Activated naive CD8-positive, alpha-beta T cell (primary cell): Measurements from ENCODE around the gene SELENBP1.
A peak's percentile ranks its signal among the peaks of the same experiment; 100 is the strongest.

ENCODE experiments used
- H3K27ac Mint-ChIP-seq: one replicate; pipeline ENCODE4 v1.8.0; 2021; ENCODE audit warnings: mixed read lengths
- H3K27me3 Mint-ChIP-seq: one replicate; pipeline ENCODE4 v1.8.0; 2021; ENCODE audit warnings: mixed read lengths
- H3K36me3 Mint-ChIP-seq: one replicate; pipeline ENCODE4 v1.8.0; 2021; ENCODE audit warnings: mixed read lengths
- H3K4me1 Mint-ChIP-seq: one replicate; pipeline ENCODE4 v1.8.0; 2021; ENCODE audit warnings: low read depth, mixed read lengths
- H3K4me3 Mint-ChIP-seq: one replicate; pipeline ENCODE4 v1.8.0; 2021; ENCODE audit warnings: mild to moderate bottlenecking, mixed read lengths
- H3K9me3 Mint-ChIP-seq: one replicate; pipeline ENCODE4 v1.8.0; 2021; ENCODE audit warnings: low read depth, mixed read lengths

The SELENBP1 gene

DNA sequence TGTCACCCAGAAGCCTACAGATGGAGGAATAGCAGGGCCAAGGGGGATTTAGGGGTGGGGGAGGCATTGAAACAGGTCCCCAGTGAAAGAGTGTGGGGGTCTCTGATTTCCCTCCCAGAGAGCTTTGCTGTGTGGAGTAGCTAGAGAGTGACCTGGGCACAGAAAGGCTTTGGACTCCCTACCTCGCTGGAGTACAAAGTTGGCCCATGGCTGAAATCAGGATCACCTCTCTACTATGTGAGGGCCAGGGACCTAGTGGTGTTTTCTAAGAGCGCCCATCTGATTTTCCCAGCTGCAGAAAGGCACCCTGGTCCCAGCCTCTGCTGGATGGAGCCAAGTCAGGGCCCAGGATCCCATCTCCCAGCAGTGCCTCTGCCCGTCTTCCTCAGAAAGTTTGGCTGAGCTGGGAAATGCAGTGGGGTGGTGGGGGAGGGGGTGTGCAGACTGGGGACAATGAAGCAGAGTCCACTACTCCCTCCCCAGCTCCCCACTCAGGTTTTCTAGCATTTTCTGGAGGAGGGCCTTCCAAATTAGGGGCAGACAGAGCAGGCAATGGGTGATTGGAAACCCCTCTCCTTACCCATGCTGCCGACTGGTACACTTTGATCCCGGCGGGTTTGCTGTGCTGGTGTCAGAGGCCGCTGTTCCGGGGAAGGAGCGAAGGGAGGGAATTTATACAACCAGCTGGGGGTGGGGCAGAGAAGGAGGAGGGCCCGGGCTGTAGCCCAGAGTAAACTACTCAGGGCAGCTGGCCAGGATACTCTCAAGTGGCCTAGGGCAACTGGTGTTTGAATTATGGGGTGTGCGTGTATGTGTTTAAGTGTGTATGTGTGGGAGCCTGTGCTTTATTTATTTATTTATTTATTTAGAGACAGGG is at the start of gene SELENBP1:
Gene SELENBP1, minus strand, starts transcription at position 648 of the 877 bp plus-strand sequence. Its CDS starts 64 bp downstream, at position 584.
- Mint-ChIP-seq H3K4me3 (no peak within 1 kb of the TSS), H3K27ac (no peak within 1 kb of the TSS), H3K4me1 (no peaks in the 10 kb centered on the region), H3K9me3 (no peaks in the 10 kb centered on the region), H3K36me3 (no peaks in the 10 kb centered on the region), H3K27me3 (no peaks in the 10 kb centered on the region)

GRCh38 chr1:151419819-151420218 is 47.3 kb upstream of the SELENBP1 start:
- H3K36me3 Mint-ChIP-seq: peaks cover 3% of the 10 kb centered on the region
- no peaks in the 10 kb centered on the region for H3K9me3 Mint-ChIP-seq
- no peak overlapping the region for H3K4me3 Mint-ChIP-seq
- H3K4me1 Mint-ChIP-seq: no peaks in the 10 kb centered on the region
- peak overlapping the region; percentile 23 for H3K27ac Mint-ChIP-seq
- H3K27me3 Mint-ChIP-seq: no peaks in the 10 kb centered on the region

DNA sequence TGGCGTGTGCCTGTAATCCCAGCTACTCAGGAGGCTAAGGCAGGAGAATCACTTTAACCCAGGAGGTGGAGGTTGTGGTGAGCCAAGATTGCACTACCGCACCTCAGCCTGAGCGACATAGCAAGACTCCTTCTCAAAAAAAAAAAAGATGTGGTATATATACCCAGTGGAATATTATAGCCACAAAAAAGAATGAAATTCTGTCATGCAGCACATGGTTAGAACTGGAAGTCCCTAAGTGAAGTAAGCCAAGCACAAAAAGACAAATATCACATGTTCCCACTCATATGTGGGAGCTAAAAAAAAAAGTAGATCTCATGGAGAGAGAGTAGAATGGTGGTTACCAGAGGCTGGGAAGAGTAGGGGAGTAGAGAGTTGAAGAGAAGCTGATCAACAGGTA is 45.6 kb upstream of the SELENBP1 start:
- H3K4me3 Mint-ChIP-seq: no peak overlapping the region
- no peak overlapping the region for H3K27ac Mint-ChIP-seq
- H3K9me3 Mint-ChIP-seq: no peaks in the 10 kb centered on the region
- no peaks in the 10 kb centered on the region for H3K27me3 Mint-ChIP-seq
- H3K4me1 Mint-ChIP-seq: no peaks in the 10 kb centered on the region
- peaks cover 4% of the 10 kb centered on the region for H3K36me3 Mint-ChIP-seq

DNA sequence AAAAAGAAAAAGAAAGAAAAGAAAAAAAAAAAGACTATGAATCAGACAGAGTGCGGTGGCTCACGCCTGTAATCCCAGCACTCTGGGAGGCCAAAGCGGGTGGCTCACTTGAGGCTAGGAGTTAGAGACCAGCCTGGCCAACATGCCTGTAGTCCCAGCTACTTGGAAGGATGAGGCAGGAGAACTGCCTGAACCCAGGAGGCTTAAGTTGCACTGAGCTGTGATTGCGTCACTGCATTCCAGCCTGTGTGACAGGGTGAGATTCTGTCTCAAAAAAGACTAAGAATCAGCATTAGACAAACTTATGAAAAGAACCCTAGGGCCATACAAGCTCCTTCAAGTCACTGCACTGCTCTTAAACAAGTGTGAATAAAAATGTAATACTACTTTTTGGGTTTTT is 43.7 kb upstream of the SELENBP1 start:
- no peaks in the 10 kb centered on the region for H3K9me3 Mint-ChIP-seq
- H3K36me3 Mint-ChIP-seq: peaks cover 6% of the 10 kb centered on the region
- H3K4me1 Mint-ChIP-seq: no peaks in the 10 kb centered on the region
- no peak overlapping the region for H3K4me3 Mint-ChIP-seq
- H3K27ac Mint-ChIP-seq: no peak overlapping the region
- no peaks in the 10 kb centered on the region for H3K27me3 Mint-ChIP-seq

DNA sequence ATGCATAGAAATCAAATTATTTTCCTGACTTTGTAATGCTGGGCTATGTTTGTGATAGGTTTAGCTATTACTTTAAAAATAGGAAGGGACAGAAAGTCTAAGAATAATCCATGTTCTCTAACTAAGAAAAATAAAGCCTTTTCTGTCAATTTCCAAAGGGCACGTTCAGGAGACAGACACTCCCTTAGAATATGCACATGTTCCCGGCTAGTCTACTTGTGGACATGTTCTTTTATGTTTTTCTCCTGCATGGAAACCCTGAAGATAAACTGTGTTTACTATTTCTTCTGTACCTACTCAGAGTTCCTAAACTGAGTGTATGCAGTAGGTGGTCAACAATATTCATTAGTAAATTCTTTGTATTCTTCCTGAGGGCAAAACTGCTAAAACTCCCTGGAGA is 39.4 kb upstream of the SELENBP1 start:
- Mint-ChIP-seq H3K36me3 (peaks cover 12% of the 10 kb centered on the region), H3K4me3 (no peak overlapping the region), H3K4me1 (no peaks in the 10 kb centered on the region), H3K27me3 (no peaks in the 10 kb centered on the region), H3K27ac (no peak overlapping the region), H3K9me3 (no peaks in the 10 kb centered on the region)

DNA sequence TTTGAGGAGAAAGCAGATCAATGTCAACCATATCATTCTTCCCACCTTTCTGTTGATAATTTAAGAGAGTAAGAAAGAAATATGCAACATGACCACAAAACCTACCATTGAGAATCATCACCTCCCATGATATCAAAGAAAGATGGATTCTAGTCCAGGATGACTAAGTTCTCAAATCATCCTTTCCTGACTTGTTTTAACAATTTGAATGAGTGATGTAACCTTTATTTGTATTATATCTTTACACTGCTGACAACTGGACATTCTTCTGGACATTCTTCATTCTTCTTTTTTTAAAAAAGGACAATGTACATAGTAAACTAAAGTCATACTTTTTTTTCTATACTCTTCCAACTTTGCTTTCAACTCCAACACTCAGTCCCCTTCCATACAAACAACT is 36.4 kb upstream of the SELENBP1 start:
- peak overlapping the region; percentile 18 for H3K27ac Mint-ChIP-seq
- H3K36me3 Mint-ChIP-seq: peaks cover 8% of the 10 kb centered on the region
- H3K4me1 Mint-ChIP-seq: no peaks in the 10 kb centered on the region
- H3K4me3 Mint-ChIP-seq: no peak overlapping the region
- no peaks in the 10 kb centered on the region for H3K27me3 Mint-ChIP-seq
- H3K9me3 Mint-ChIP-seq: no peaks in the 10 kb centered on the region

GRCh38 chr1:151407304-151407703 is 34.8 kb upstream of the SELENBP1 start:
- H3K27ac Mint-ChIP-seq: no peak overlapping the region
- no peaks in the 10 kb centered on the region for H3K9me3 Mint-ChIP-seq
- peaks cover 6% of the 10 kb centered on the region for H3K36me3 Mint-ChIP-seq
- no peaks in the 10 kb centered on the region for H3K27me3 Mint-ChIP-seq
- peaks cover 4% of the 10 kb centered on the region for H3K4me1 Mint-ChIP-seq
- H3K4me3 Mint-ChIP-seq: no peak overlapping the region

DNA sequence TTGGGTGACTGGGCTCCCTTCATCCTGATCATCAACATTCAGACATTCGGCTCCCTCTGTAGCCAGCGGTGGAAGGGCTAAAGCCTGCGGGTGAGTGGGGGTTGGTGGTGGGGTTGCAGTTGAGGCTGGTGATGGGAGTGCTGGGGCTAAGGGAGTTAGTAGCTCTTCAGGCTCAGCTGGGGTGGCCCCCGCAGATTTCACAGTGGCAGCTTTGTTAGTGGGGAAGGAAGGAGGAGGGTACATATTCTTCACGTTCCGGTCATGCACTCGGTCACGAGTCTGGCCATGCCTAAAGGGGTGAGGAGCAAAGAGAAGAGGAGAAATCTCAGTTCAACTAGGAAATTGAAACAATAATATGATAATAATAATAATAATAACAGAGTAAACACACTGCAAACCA is 33.7 kb upstream of the SELENBP1 start:
- H3K4me3 Mint-ChIP-seq: no peak overlapping the region
- peaks cover 8% of the 10 kb centered on the region for H3K36me3 Mint-ChIP-seq
- peaks cover 14% of the 10 kb centered on the region for H3K4me1 Mint-ChIP-seq
- H3K27ac Mint-ChIP-seq: no peak overlapping the region
- H3K27me3 Mint-ChIP-seq: no peaks in the 10 kb centered on the region
- no peaks in the 10 kb centered on the region for H3K9me3 Mint-ChIP-seq

DNA sequence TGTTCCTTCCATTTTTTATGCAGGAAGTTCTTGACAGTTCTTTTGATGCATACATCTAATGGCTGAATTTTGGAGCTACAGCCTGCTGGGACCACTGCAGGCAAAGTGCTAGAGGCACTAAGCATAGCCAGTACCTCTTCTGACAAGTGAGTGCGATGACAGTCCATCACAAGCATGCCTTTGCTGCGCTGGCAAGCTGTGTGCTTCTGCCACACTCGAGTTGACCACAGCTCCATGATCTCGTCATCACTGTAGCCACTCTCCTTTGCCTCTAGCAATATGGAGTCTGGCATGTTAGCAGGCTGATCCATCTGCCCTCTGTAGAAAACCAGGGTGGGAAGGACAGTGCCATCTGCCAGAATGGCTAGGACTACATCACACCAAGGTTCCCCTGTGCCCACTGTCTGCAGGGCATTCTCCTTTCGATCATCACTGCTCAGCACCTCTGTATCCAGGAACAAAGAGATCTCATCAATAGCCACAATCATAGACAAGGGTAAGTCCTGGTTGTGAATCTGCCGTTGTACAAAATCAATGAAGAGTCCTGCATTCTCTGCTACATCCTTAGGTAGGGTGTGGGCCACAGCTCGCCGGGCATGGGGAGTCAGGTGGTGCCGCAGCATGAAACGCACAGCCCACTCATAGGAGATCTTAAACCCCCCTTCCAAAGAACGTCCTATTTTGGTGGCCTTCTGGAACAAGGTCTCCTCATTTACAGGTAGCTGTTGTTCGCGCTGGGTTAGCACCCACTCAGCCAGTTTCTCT is 32.9 kb upstream of the SELENBP1 start:
- peaks cover 21% of the 10 kb centered on the region for H3K4me1 Mint-ChIP-seq
- no peaks in the 10 kb centered on the region for H3K9me3 Mint-ChIP-seq
- peaks cover 11% of the 10 kb centered on the region for H3K36me3 Mint-ChIP-seq

GRCh38 chr1:151403612-151404011 is 31.1 kb upstream of the SELENBP1 start:
- Mint-ChIP-seq H3K27me3 (no peaks in the 10 kb centered on the region), H3K9me3 (no peaks in the 10 kb centered on the region), H3K36me3 (peaks cover 11% of the 10 kb centered on the region), H3K27ac (peak overlapping the region; percentile 41), H3K4me3 (no peak overlapping the region), H3K4me1 (peaks cover 27% of the 10 kb centered on the region)

More for the DNA sequence above, 32.9 kb upstream of the SELENBP1 start:
- H3K27me3 Mint-ChIP-seq: no peaks in the 10 kb centered on the region
- H3K27ac Mint-ChIP-seq: peak overlapping the region; percentile 70
- no peak overlapping the region for H3K4me3 Mint-ChIP-seq

- H3K4me1 Mint-ChIP-seq: peaks cover 27% of the 10 kb centered on the region
- H3K27me3 Mint-ChIP-seq: no peaks in the 10 kb centered on the region
- peak overlapping the region; percentile 64 for H3K27ac Mint-ChIP-seq
- peaks cover 11% of the 10 kb centered on the region for H3K36me3 Mint-ChIP-seq
- peak overlapping the region; percentile 31 for H3K4me3 Mint-ChIP-seq
- H3K9me3 Mint-ChIP-seq: no peaks in the 10 kb centered on the region
Measured at GRCh38 chr1:151402764-151403163, 30.3 kb upstream of the SELENBP1 start.

GRCh38 chr1:151401860-151402259 is 29.4 kb upstream of the SELENBP1 start:
- H3K4me1 Mint-ChIP-seq: peaks cover 27% of the 10 kb centered on the region
- peak overlapping the region; percentile 95 for H3K4me3 Mint-ChIP-seq
- no peaks in the 10 kb centered on the region for H3K9me3 Mint-ChIP-seq
- no peaks in the 10 kb centered on the region for H3K27me3 Mint-ChIP-seq
- peaks cover 11% of the 10 kb centered on the region for H3K36me3 Mint-ChIP-seq
- H3K27ac Mint-ChIP-seq: peak overlapping the region; percentile 97

DNA sequence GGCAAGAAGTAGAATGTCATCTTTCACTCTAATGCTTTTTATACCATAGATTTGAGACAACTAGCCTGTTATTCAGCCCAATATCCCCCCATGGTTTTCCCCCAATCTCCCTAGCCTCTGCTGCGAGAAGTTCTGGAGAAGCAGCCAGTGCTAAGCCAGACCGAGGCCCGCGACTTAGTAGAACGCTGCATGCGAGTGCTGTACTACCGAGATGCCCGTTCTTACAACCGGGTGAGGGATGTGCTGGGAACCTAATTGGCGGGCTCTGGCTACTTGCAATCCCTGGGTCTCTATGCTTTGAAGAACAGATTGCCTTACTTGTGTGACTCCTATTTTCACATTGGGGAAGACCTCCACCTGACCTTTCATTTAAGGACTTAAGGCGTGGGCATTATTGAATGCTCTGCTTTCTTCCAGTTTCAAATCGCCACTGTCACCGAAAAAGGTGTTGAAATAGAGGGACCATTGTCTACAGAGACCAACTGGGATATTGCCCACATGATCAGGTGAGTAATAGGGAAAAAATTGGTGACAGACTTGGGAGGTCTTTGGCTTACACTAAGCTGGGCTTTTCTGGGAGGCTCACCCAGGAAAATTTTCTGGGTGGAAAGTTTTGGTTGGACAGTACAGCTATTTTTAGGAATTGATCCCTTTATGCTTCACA is 28.8 kb upstream of the SELENBP1 start:
- H3K4me3 Mint-ChIP-seq: peak overlapping the region; percentile 95
- peak overlapping the region; percentile 97 for H3K27ac Mint-ChIP-seq
- peaks cover 27% of the 10 kb centered on the region for H3K4me1 Mint-ChIP-seq
- H3K36me3 Mint-ChIP-seq: peaks cover 11% of the 10 kb centered on the region
- no peaks in the 10 kb centered on the region for H3K27me3 Mint-ChIP-seq
- no peaks in the 10 kb centered on the region for H3K9me3 Mint-ChIP-seq

DNA sequence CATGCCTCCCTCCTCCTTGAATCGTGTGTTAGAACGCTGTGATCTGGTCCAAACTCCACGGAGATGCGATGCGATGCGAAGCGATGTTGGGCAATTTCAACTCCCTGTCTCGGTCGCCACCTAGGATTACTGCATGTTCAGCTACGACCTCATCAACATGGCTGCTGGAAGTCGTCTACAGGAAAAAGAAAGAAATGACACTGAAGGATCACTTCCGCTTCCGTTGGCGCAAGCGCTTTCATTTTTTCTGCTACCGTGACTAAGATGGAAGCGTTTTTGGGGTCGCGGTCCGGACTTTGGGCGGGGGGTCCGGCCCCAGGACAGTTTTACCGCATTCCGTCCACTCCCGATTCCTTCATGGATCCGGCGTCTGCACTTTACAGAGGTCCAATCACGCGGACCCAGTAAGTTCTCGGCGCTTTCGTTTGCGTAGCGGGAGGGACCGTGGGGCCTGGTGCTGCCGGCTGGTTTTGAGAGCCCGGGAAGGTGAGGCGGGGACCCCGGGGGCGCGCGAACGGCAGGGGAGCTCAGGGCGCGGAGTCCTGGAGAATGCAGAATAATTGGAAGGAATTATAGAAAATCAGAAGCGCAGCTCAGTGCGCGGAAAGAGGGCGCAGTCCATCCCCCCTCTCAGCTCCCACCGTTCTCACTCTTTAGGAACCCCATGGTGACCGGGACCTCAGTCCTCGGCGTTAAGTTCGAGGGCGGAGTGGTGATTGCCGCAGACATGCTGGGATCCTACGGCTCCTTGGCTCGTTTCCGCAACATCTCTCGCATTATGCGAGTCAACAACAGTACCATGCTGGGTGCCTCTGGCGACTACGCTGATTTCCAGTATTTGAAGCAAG is 27.0 kb upstream of the SELENBP1 start, which contains the start of gene PSMB4:
Gene PSMB4, plus strand, starts transcription at position 250 of the 848 bp plus-strand sequence. Its CDS starts 15 bp downstream, at position 265.
- Mint-ChIP-seq H3K9me3 (no peaks in the 10 kb centered on the region), H3K36me3 (peaks cover 11% of the 10 kb centered on the region), H3K27ac (peak within 1 kb of the TSS; percentile 97), H3K4me3 (peak within 1 kb of the TSS; percentile 95), H3K27me3 (no peaks in the 10 kb centered on the region), H3K4me1 (peaks cover 27% of the 10 kb centered on the region)
